GM18873 (cell line): ENCODE data around the gene ZNF746.

Source experiments
- ATAC-seq: cut with Tn5 transposase; IDR thresholded peaks from one replicate; pipeline ENCODE4 v1.9.1; 2021; ENCODE audit warnings: mild to moderate bottlenecking, moderate library complexity, moderate number of reproducible peaks; ENCODE audit not compliant: unreplicated experiment, low FRiP score

ZNF746 gene

GRCh38 chr7:149493366-149493765 is 4.2 kb downstream of the ZNF746 start:
- no peak for ATAC-seq

GRCh38 chr7:149490083-149490760 is 7.4 kb downstream of the ZNF746 start:
- no peak for ATAC-seq

DNA sequence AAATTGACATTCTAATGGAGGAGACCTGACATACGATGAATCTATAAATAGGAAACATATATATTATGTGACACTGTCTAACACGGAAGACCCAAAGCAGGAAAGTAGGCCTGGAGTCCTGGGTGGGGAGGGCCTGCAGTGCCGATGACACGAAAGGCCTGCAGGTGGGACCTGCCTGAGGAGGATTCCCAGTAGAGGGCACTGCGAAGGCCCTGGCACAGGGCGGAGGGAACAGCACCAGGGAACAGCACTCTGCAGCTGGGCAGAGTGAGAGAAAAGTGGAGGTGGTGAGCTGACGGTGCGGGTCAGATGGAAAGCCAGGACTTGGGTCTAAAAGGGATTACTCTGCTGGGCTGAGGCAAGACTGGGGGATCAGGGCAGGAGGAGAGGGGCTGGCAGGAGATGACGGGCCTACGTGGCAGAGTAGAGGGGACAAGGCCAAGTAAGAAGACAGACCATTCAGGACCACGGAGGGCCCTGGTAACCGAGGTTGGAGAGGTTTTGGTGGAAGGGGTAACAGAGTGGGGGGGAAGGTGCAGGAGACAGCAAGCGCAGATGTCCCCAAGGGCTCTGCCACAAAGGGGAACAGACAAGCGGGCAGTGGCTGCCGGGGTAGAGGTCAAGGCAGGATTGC is 8.1 kb downstream of the ZNF746 start:
- ATAC-seq: no peak

DNA sequence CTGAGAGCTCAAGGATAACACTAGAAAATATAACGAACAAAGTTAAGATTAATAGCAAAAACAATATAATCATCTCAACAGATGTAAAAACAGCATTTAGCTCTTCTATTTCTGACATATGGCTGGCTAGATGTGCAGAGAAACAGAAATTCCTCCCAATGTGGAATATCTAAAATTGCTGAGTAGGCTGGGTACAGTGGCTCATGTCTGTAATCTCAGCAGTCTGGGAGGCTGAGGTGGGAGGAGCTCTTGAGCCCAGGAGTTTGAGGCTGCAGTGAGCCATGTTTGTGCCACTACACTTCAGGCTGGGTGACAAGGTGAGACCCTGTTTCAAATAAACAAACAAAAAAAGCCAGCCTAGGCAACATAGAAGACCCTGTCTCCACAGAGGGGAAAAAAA is 18.0 kb downstream of the ZNF746 start:
- no peak for ATAC-seq

- ATAC-seq: no peak
Observed at GRCh38 chr7:149478754-149479153, 18.9 kb downstream of the ZNF746 start.

DNA sequence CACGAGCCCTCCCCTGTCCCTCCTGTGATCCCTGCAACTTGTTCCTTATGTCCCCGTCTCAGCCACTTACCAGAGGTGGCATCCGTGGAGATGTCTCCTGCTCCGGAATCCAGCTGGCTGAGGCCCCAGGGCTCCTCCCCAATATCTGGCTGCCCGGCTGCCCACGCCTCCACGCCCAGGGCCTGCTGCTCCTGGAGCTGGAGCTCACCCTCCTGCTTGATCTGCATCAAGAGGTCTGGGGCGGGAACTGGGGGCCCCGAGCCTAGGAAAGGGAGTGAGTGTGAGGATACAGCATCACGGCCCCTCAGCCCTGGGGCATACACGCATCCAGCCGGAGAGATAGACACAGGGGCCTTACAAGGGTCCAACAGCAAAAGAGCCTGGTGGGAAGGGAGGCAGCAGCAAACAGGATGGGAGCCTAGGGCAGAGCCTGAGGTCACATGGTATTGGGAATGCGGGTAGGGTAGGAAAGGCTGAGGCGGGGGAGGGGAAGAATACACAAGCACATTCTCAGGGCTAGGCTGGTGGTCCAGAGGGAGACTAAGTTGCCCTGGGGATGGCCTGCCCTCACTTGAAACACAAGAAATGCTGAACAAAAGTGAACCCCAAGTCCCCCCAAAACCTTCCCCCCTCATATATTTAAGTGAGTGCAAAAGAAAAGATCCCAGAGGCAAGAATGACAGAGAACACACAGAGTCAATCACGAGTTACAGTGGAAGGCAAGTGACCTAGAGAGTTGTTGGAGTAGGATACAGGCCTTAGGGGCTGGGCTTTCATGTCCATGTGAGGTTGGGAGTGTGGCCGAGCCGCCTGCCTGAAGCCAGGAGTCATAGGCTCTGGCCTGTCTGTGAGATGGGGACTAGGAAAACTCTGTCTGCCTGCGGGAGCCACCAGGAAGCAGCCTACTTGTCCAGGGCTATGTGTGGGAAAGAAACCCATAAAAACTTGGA is 19.8 kb downstream of the ZNF746 start:
- ATAC-seq: no peak

DNA sequence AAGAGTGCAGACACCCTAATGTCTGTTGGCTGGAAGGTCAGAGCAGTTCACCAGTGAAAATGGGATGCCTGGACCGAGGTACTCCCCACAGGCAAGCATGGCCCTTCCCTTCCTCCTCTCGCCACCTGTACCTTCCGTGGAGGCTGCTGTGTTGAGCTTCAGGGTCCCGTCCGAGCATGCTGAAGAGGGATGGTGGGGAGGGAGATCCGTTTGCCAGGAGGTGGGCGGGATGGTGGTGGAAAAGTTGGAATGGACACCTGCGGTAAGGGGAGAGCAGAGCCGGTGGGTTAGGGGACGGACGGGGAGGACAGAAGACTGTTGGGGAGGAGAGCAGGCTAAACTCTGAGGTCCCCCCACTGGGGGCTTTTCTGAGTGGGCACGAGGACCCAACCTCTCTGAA is 20.8 kb downstream of the ZNF746 start:
- no peak for ATAC-seq

DNA sequence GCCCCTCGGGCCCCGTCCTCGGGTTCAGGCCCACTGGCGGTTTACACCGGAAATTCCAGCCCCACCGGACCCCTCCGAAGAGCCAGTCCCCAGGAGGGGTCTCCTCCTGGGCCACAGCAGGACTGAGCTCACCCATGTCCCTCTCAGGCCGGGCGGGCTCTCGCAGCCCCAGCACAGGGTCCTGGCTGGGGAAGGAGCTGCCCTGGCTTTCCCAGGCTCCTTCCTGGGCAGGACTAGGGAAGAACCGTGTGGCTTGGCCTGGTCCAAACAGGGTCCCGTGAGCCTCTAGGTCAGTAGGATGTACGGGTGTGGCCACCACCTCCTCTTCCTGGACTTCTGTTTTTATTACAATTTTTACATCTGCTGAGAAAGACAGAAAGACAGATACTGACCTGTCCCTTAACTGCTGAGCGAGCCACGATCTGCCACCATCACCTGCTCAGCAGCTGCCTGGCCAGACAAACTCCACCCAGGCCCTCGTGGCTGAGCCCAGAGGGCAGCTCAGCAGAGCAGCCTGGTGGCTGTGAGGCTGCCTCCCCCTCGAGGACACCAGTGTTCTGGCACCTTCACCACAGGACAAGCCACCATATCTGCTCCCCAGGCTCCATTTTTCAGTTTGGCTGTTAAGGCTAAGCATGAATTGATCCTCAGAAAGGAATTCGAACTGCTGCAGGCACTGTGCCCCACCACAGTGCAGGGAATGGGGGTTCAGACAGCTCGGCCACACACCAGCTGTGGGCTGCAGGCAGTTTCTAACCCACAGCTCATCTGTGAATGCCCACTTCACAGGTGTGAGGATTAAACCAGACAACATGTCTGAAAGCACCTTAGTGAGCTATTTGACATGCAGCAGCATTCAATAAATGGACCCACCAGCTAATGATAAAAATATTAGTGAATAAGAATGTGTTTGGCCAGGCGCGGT is 22.2 kb downstream of the ZNF746 start:
- no peak for ATAC-seq

GRCh38 chr7:149474309-149475120 is 23.1 kb downstream of the ZNF746 start:
- ATAC-seq: no peak

DNA sequence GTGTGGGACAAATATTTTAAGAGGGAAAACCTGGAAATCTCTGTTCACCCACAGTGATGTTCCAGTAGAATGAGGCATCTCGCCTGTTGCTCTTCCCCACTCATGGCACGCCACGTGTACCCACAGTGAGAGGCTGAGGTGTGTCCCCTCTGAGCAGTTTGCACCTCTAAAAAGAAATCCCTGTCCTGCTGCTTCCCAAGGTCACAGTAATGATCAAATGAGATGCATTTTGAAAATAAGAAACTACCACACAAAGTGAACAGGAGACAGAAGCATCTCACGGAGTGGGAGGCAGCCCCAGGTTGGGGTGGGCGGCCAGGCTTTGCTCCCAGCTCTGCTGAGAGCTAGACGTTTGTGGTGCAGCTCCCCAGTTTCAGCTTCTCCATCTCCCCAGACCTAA is 24.4 kb downstream of the ZNF746 start:
- no peak for ATAC-seq

DNA sequence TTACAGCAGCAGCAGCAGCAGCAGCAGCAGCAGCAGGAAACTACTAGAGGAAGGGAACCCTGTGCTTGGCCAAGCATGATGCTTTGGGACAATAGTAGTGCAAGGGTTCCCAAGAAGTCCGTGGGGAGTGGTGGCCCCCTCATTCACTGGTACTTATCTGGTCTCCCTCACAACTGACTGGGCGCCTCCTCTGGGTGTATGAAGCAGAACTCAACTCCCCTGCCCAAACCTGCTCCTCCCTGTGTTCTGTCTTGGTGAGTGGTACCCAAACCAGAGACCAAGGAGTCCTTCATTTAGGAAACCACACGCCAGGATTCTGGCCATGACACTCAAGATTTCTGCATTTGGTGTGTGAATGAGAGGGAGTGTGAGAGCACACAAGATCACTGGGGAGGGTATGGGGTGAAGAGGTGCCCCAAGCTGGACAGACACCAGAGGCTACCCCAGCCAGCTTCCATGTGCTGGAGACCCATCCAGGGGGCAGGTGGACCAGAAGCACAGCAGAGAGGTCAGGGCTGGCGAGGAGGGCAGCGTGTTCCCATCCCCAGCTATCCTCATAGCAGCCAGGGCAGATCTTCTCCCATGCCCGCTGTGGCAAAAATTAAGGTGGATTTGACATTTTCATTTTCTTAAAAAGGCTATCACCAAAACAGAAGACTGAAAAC is 26.2 kb downstream of the ZNF746 start:
- ATAC-seq: no peak

DNA sequence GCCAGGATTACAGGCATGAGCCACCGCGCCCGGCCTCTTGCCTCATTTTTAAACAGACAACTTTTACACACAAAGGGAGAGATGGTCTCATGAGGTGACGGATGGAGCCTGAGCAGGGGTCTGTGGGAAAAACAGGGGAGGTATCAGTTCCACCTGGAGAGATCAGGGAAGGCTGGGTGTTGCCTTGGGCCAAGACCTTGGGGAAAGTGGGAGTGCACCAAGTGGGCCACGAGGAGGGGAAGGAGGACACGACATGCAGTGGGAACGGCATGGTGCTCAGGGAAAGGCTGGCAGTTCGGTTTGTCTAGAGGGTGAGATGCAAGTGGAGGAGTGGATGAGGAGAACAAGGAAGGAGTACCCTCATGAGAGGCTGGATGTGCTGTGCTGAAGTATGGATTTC is 27.8 kb downstream of the ZNF746 start:
- no peak for ATAC-seq

DNA sequence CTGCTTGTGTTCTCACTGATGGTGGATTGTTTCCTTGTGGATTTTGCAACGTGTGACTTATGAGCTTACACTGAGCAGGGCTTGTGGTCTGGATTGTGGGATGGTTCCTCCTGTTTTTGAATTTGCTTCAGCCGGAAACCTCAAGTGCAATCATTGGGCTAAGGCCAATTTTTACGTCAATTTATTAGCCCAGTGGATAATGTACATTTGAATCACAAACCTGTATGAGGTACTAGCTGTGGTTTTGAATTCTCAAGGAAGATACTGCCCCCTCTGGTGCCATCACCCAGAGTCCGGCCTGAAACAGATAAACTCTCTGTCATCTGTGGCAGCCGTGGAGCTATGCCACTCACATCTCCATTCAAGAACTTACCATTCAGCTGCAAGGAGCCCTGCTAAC is 29.4 kb downstream of the ZNF746 start:
- no peak for ATAC-seq

GRCh38 chr7:149467321-149467859 is 30.2 kb downstream of the ZNF746 start:
- no peak for ATAC-seq

DNA sequence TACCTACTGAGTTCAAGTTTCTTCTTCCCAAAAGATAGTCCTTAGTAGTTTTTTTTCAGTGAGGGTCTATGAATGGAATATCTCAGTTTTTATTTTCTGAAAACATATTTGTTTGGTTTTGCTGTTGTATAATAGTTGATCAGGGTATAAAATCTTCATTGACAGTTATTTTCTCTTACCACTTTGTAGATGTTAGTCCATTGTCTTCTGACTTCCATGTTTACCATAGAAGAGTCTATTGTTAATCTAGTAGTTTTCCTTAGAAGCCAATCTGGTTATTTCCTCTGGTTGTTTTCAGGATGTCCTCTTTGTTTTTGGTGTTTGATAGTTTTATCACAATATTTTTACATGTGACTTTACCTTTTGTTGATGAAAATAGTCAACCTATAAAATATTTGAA is 31.2 kb downstream of the ZNF746 start:
- no peak for ATAC-seq

DNA sequence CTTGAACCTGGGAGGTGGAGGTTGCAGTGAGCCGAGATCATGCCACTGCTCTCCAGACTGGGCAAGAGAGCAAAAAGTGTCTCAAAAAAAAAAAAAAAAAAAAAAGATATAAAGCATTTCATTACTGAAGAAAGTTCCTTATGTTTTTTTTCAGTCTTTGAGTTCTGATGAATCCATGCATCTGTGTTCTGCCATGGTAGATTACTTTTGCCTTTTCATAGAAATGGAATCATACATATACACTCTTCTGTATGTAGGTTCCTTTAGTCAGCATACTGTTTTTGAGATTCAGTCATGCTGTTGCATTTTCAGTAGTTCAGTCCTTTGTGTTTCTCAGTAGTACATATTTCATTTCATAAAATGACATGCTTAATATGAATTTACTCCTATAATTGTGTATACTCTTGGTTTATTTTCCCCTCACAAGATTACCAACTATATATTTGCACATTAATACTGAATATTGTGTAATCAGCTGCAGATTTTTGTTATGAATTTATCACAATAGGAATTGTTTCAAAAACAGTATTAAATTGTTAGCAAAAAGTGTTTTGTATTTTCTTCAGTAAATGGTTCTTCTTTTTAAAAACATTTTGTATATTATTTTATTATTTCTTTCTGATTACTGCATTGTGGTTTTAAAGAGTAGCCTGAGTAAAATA is 34.0 kb downstream of the ZNF746 start:
- no peak for ATAC-seq

DNA sequence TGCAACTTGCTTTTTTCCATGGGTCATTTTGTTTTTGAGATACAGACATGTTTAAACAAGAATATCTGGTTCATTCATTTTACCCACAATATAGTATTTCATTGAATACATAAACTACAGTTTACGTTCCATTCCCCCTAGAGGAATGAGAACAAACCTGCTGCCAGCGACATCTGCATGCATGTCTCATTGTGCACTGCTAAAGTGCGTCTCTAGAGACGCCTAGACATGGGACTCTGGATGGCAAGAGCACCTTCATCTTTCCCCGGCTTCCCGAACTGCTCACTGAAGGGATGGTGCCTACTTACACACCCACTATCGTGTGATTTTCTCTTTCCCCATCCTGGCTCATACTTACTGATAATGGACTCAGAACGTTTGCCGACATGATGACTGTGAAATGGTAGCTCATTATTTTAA is 35.5 kb downstream of the ZNF746 start:
- ATAC-seq: no peak
